SU-DHL-6 (cell line): ENCODE data around the gene PRDM5.

Source experiments
- H2AFZ ChIP-seq: fragments of 200-600 bp; sonication (generic); 2 replicates; pipeline ENCODE4 v1.6.1; 2014; ENCODE audit warnings: low read depth, mild to moderate bottlenecking, moderate library complexity, mixed read lengths, antibody characterized with exemption, low read length; ENCODE audit not compliant: severe bottlenecking
- H3F3A ChIP-seq: fragments of 200-600 bp; shearing (Covaris generic); 2 replicates; pipeline ENCODE4 v1.6.0; 2016; ENCODE audit warnings: antibody characterized with exemption, mild to moderate bottlenecking; ENCODE audit not compliant: insufficient read depth
- H3K27ac ChIP-seq: fragments of 200-600 bp; sonication (generic); 2 replicates; pipeline ENCODE4 v1.5.1; 2016; ENCODE audit warnings: low read depth, mild to moderate bottlenecking, low read length, moderate library complexity, mixed read lengths
- H3K27me3 ChIP-seq: fragments of 200-600 bp; sonication (generic), shearing (Covaris generic); 2 replicates; pipeline ENCODE4 v1.6.0; 2014; ENCODE audit warnings: mild to moderate bottlenecking, low read length
- H3K36me3 ChIP-seq: fragments of 200-600 bp; sonication (generic); 2 replicates; pipeline ENCODE4 v1.6.1; 2014; ENCODE audit warnings: mild to moderate bottlenecking, low read length, mixed read lengths
- H3K4me2 ChIP-seq: fragments of 300-600, 200-600 bp; shearing (Covaris generic), sonication (generic); 2 replicates; pipeline ENCODE4 v1.6.0; 2014; ENCODE audit warnings: low read length, low read depth, mild to moderate bottlenecking; ENCODE audit not compliant: poor library complexity, severe bottlenecking
- H3K4me3 ChIP-seq: fragments of 200-600 bp; sonication (generic); 2 replicates; pipeline ENCODE4 v1.5.1; 2014; ENCODE audit warnings: antibody characterized with exemption, low read length, mild to moderate bottlenecking, mixed read lengths; ENCODE audit not compliant: insufficient read depth, poor library complexity, severe bottlenecking
- H3K79me2 ChIP-seq: fragments of 200-600 bp; sonication (generic); 2 replicates; pipeline ENCODE4 v1.6.1; 2014; ENCODE audit warnings: mild to moderate bottlenecking, low read length, moderate library complexity; ENCODE audit not compliant: insufficient read depth
- H3K9ac ChIP-seq: fragments of 200-600 bp; sonication (generic); 2 replicates; pipeline ENCODE4 v1.7.0; 2014; ENCODE audit warnings: mild to moderate bottlenecking, low read length
- H3K9me2 ChIP-seq: fragments of 200-600 bp; sonication (generic); replicated peaks from 2 replicates; pipeline ENCODE4 v1.6.1; 2014; ENCODE audit warnings: low read length; ENCODE audit not compliant: insufficient read depth
- H3K9me3 ChIP-seq: fragments of 200-600 bp; sonication (generic); 2 replicates; pipeline ENCODE4 v1.6.1; 2014; ENCODE audit warnings: low read length, mixed read lengths; ENCODE audit not compliant: insufficient read depth
- H4K20me1 ChIP-seq: fragments of 200-600 bp; sonication (generic); 2 replicates; pipeline ENCODE4 v1.6.1; 2014; ENCODE audit warnings: low read depth, mild to moderate bottlenecking, antibody characterized with exemption, low read length, moderate library complexity, mixed read lengths
- CTCF ChIP-seq: fragments of 200-600 bp; sonication (generic); IDR thresholded peaks from one replicate; pipeline ENCODE4 v1.5.1; 2017; ENCODE audit warnings: antibody characterized with exemption, mild to moderate bottlenecking, low read length, moderate library complexity; ENCODE audit not compliant: insufficient read depth, poor library complexity, severe bottlenecking
- EZH2phosphoT487 ChIP-seq: fragments of 200-600 bp; sonication (generic), shearing (Covaris generic); conservative IDR thresholded peaks from 2 replicates; pipeline ENCODE4 v1.6.1; 2018; ENCODE audit warnings: mild to moderate bottlenecking, antibody characterized with exemption, low read length, moderate library complexity, mixed read lengths

The PRDM5 gene

GRCh38 chr4:120929847-120930246, 7.3 kb upstream of the PRDM5 start:
- H3K9me3 ChIP-seq: no peaks in the 10 kb centered on the region

GRCh38 chr4:120927801-120928409, 5.4 kb upstream of the PRDM5 start:
- TF ChIP-seq CTCF (no peak), EZH2phosphoT487 (no peak)
- H3F3A ChIP-seq: no peaks in the 10 kb centered on the region
- no peaks in the 10 kb centered on the region for H3K36me3 ChIP-seq
- no peaks in the 10 kb centered on the region for H3K9me3 ChIP-seq
- H3K4me3 ChIP-seq: no peak overlapping the region
- H3K27me3 ChIP-seq: no peaks in the 10 kb centered on the region
- no peak overlapping the region for H3K9ac ChIP-seq
- H3K9me2 ChIP-seq: no peaks in the 10 kb centered on the region
- H3K4me2 ChIP-seq: no peak overlapping the region
- H4K20me1 ChIP-seq: no peaks in the 10 kb centered on the region
- no peaks in the 10 kb centered on the region for H3K79me2 ChIP-seq
- H3K27ac ChIP-seq: no peak overlapping the region
- H2AFZ ChIP-seq: no peak overlapping the region

More at GRCh38 chr4:120929847-120930246, 7.3 kb upstream of the PRDM5 start:
- no peak overlapping the region for H3K4me3 ChIP-seq
- H3K79me2 ChIP-seq: no peaks in the 10 kb centered on the region
- H3K27me3 ChIP-seq: no peaks in the 10 kb centered on the region
- H3K27ac ChIP-seq: no peak overlapping the region
- no peak overlapping the region for H3K9ac ChIP-seq
- H3K36me3 ChIP-seq: no peaks in the 10 kb centered on the region
- no peaks in the 10 kb centered on the region for H3F3A ChIP-seq
- H3K9me2 ChIP-seq: no peaks in the 10 kb centered on the region
- no peak overlapping the region for H2AFZ ChIP-seq
- H3K4me2 ChIP-seq: no peak overlapping the region
- H4K20me1 ChIP-seq: no peaks in the 10 kb centered on the region
- TF ChIP-seq EZH2phosphoT487: no peak
- TF ChIP-seq CTCF: no peak

- no peaks in the 10 kb centered on the region for H3K9me3 ChIP-seq
- H3K27me3 ChIP-seq: no peaks in the 10 kb centered on the region
- H4K20me1 ChIP-seq: no peaks in the 10 kb centered on the region
- H3K36me3 ChIP-seq: no peaks in the 10 kb centered on the region
- no peaks in the 10 kb centered on the region for H3K79me2 ChIP-seq
- no peak overlapping the region for H3K27ac ChIP-seq
- H3K4me2 ChIP-seq: no peak overlapping the region
- H3K4me3 ChIP-seq: no peak overlapping the region
- no peaks in the 10 kb centered on the region for H3F3A ChIP-seq
- H3K9ac ChIP-seq: no peak overlapping the region
- TF ChIP-seq EZH2phosphoT487: no peak
- no peak for TF ChIP-seq CTCF
- H3K9me2 ChIP-seq: no peaks in the 10 kb centered on the region
- no peak overlapping the region for H2AFZ ChIP-seq
Measured at GRCh38 chr4:120926358-120927025, 4.0 kb upstream of the PRDM5 start.
